ENCODE measurements around the gene MYNN. TPM values are rescaled to one million over a fixed set of nuclear protein-coding genes. Genes with fewer than 3 reads are reported as not detected.

MYNN gene
- total and polyA plus RNA-seq, 2 of the 13 experiments (the other 11 are each of a cell fraction or from before 2014, with no cell fraction given): 10.4 to 17.6 TPM

- in situ Hi-C loops (cut with HindIII; ENCODE audit: extremely low pct_ligation_motif_present, low pct_unique_long_range_greater_than_20kb) (no loop called here), intact Hi-C loops (cut with micrococcal nuclease; ENCODE audit: unreplicated experiment) (no loop called here)
- no peak for ATAC-seq
- H3K36me3 ChIP-seq (replicated peaks in 1 of 2; ENCODE audit: control insufficient read depth in 1 of 2, insufficient read depth in 2 of 2, low read length in 2 of 2): peaks cover 0 to 25% of the 10 kb centered on the region in 2 experiments; a peak in 4 of 5 replicates
- no peaks in the 10 kb centered on the region for H4K20me1 ChIP-seq (ENCODE audit: insufficient read depth, low read length)
- WGBS (ENCODE audit: low lambda C conversion rate): 88% methylated on average over 1 of the region's 1 CpG
- DNase-seq (ENCODE audit: low spot score): no peak
- no peak overlapping the region for H3K9ac ChIP-seq (ENCODE audit: insufficient read depth, low read depth, low read length)
- no peak overlapping the region for H3K4me2 ChIP-seq (ENCODE audit: low read depth, low read length)
- no peak for FAIRE-seq
- H3K27ac ChIP-seq (ENCODE audit: extremely low read length, insufficient read depth, low read length): no peak overlapping the region
- BruUV-seq (replicated peaks): no TSS peak
- ChIA-PET POLR2A (no interaction called here), CTCF (ENCODE audit: low intra/inter-chr PET ratio, low total read pairs) (no interaction called here)
- no peaks in the 10 kb centered on the region for H3K9me3 ChIP-seq (ENCODE audit: low read length)
- no peaks in the 10 kb centered on the region for H3K4me1 ChIP-seq (ENCODE audit: insufficient read depth, low read length)
- no peak overlapping the region for H3K4me3 ChIP-seq (replicated peaks in 1 of 3; ENCODE audit: insufficient read depth in 1 of 3, low read depth in 2 of 3, low read length in 3 of 3)
- no peak overlapping the region for H2AFZ ChIP-seq (ENCODE audit: low read length)
- no peak for TF ChIP-seq ZNF597 (CRISPR knock-in tag; IDR thresholded peaks at IDR 0.05)
- TF ChIP-seq ZNF224 (CRISPR knock-in tag; IDR thresholded peaks at IDR 0.05): no peak
- TF ChIP-seq ATF7 (IDR thresholded peaks at IDR 0.05): peak; percentile 78
- TF ChIP-seq ATF7 (CRISPR knock-in tag; IDR thresholded peaks at IDR 0.05): no peak
- H3K27me3 ChIP-seq (ENCODE audit: control insufficient read depth in 1 of 2, insufficient read depth in 2 of 2, low read length in 2 of 2): no peaks in the 10 kb centered on the region
- no peaks in the 10 kb centered on the region for H3K79me2 ChIP-seq (ENCODE audit: insufficient read depth, low read length)
Observed at GRCh38 chr3:169787791-169788190, 14.6 kb downstream of the MYNN start.

GRCh38 chr3:169790219-169790618 is 17.0 kb downstream of the MYNN start:
- no peak for DNase-seq (ENCODE audit: low spot score)
- no peaks in the 10 kb centered on the region for H3K27me3 ChIP-seq (ENCODE audit: control insufficient read depth in 1 of 2, insufficient read depth in 2 of 2, low read length in 2 of 2)
- CTCF ChIA-PET (ENCODE audit: low intra/inter-chr PET ratio, low total read pairs): no interaction called here
- no peak overlapping the region for H3K9ac ChIP-seq (ENCODE audit: insufficient read depth, low read depth, low read length)
- H3K4me2 ChIP-seq (ENCODE audit: low read depth, low read length): no peak overlapping the region
- no peak overlapping the region for H2AFZ ChIP-seq (ENCODE audit: low read length)
- no peak for TF ChIP-seq GZF1 (CRISPR knock-in tag; IDR thresholded peaks at IDR 0.05)
- TF ChIP-seq ZNF143 (CRISPR knock-in tag; IDR thresholded peaks at IDR 0.05): no peak
- no peak for TF ChIP-seq KDM6A (CRISPR knock-in tag; IDR thresholded peaks at IDR 0.05; ENCODE audit: low read depth)
- no peak for TF ChIP-seq DMAP1 (CRISPR knock-in tag; IDR thresholded peaks at IDR 0.05)
- TF ChIP-seq SRY (CRISPR knock-in tag; IDR thresholded peaks at IDR 0.05): no peak
- TF ChIP-seq ZNF839 (CRISPR knock-in tag; IDR thresholded peaks at IDR 0.05; ENCODE audit: borderline replicate concordance): no peak
- TF ChIP-seq ZNF33B (CRISPR knock-in tag; IDR thresholded peaks at IDR 0.05): no peak
- TF ChIP-seq ZSCAN25 (CRISPR knock-in tag; IDR thresholded peaks at IDR 0.05): no peak
- no peak for TF ChIP-seq ZNF720 (CRISPR knock-in tag; IDR thresholded peaks at IDR 0.05)
- TF ChIP-seq ZNF468 (CRISPR knock-in tag; IDR thresholded peaks at IDR 0.05): no peak
- TF ChIP-seq GPN1 (CRISPR knock-in tag; IDR thresholded peaks at IDR 0.05; ENCODE audit: borderline replicate concordance): no peak
- TF ChIP-seq ZNF772 (CRISPR knock-in tag; IDR thresholded peaks at IDR 0.05): no peak
- TF ChIP-seq ZNF644 (CRISPR knock-in tag; IDR thresholded peaks at IDR 0.05; ENCODE audit: low read depth): no peak
- TF ChIP-seq ZNF451 (CRISPR knock-in tag; IDR thresholded peaks at IDR 0.05): no peak
- BruUV-seq (replicated peaks): no TSS peak
- POLR2A ChIA-PET: no interaction called here
- in situ Hi-C loops (cut with HindIII; ENCODE audit: extremely low pct_ligation_motif_present, low pct_unique_long_range_greater_than_20kb) (no loop called here), intact Hi-C loops (cut with micrococcal nuclease; ENCODE audit: unreplicated experiment) (no loop called here)
- no peaks in the 10 kb centered on the region for H3K9me3 ChIP-seq (ENCODE audit: low read length)
- H3K4me3 ChIP-seq (replicated peaks in 1 of 3; ENCODE audit: insufficient read depth in 1 of 3, low read depth in 2 of 3, low read length in 3 of 3): no peak overlapping the region
- H3K4me1 ChIP-seq (ENCODE audit: insufficient read depth, low read length): no peaks in the 10 kb centered on the region
- FAIRE-seq: no peak
- H3K27ac ChIP-seq (ENCODE audit: extremely low read length, insufficient read depth, low read length): no peak overlapping the region
- H3K79me2 ChIP-seq (ENCODE audit: insufficient read depth, low read length): no peaks in the 10 kb centered on the region
- peaks cover 0 to 11% of the 10 kb centered on the region in 2 experiments; a peak in 3 of 5 replicates for H3K36me3 ChIP-seq (replicated peaks in 1 of 2; ENCODE audit: control insufficient read depth in 1 of 2, insufficient read depth in 2 of 2, low read length in 2 of 2)
- no peak for ATAC-seq
- H4K20me1 ChIP-seq (ENCODE audit: insufficient read depth, low read length): no peaks in the 10 kb centered on the region
